NCI-H2029 (cell line): ENCODE results near the gene SAPCD1.

ENCODE experiments used
- DNase-seq: peaks from one replicate; lab custom pipeline; 2025; lab: John Stamatoyannopoulos, UW

SAPCD1 gene

DNA sequence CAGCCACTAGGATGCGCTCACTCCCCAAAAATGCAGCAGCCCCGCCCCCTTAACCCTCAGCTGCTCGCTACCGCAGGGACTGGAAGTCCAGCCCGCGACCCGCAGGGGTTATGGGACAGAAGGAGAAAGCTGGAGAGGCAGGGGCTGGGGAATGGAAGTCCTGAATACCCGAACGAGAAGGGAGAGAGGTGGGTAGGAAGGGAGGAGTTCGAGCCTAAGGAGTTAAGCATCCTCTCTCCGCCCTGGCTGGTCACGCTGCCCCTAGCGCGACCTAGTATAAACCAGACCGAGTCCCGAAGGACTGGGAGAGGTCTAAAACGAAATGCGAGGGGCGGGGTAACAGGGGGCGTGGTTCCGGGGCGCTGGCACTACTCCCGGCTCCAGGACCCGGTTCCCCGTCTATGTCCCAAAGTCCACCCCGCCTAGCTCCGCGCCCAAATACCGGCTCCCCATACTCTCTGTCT, 32.9 kb upstream of the SAPCD1 start:
- peak; percentile 78 for DNase-seq

DNA sequence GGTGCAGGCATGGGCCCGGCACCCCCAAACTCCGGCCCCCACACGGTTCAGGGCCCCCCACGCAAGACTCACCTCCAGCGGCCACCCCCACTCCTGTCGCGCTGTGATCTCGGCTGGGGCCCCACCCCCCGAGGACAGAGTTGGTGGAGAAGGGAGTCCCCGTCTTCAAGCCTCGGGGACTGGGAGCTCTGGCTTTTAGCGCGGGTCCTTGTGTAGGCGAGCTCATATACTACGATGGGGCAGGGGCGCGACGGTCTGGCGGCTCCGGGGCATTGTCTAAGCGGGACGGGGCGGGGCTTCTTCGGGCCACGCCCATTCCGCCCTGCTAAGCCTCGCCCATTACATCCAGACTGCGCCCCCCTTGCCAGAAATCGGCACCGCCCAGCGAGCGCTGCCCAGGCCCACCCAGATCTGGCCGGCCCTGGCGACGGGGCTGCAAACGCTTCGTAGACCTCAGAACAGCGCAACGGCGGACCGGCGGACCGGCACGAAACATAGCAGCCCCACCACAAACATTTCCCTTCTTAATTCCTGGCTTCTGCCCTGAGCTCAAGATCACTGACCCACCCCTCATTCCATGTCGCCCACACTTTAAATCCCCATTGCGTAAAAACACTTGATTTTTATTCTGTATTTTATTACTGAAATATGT, 32.4 kb upstream of the SAPCD1 start:
- peak; percentile 51 for DNase-seq

DNA sequence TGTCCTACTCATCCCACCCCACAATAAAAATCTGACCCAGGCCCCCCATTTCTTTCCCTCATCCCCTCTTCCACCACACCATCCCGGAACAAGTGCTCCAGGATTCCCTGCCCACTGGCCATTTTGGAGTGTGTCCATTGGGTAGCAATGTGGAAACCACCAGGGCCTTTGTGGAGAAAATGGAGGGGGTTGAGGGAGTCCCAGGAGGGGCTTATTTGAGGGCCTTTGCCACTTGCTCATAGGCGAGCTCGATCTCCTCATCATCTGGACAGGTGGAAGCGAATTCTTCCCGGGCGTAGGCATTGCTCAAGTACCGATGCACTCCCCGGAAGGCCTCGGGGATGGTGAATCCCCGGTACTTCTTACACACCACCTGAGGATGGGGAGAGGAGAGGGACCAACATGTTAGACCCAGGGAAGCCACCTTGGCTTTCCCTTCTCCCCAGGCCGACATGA, 31.8 kb upstream of the SAPCD1 start:
- DNase-seq: no peak

DNA sequence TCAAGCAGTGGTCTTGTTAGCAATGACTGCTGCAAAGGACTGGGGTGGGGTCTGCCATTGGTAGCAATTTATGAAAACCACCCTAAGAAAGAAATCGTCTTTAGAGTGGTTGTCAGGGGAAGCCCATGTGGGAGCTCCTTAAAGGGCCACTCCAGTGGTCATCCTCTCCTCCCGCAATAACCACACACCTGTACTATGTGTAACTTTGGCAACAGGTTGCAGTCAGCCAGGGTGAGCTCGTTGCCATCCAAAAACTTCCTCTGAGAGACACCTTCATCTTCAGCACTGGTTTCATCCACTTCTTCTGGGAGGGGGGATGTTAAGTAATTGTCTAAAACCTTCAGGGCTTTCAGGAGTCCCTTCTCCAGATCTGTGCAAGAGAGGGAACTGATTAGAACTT, 30.4 kb upstream of the SAPCD1 start:
- DNase-seq: no peak

DNA sequence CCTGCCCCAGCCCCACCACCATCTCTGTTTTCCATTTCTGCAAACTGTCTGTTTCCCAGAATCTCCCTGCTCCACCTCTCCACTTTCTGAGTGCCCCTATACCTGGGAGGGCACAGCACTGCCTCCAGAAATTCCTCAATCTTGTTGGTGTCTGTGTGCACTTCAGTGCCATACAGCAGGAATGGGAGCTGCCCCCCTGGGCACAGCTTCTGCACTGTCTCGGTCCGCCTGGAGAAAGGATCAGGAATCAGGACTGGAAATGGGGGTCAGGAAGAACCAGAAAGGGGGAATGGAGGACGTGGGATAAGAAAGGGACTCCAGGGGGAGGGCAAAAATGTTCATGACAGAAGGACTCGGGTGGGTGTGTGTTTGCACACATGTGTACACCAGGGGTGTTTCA, 28.7 kb upstream of the SAPCD1 start:
- DNase-seq: no peak

DNA sequence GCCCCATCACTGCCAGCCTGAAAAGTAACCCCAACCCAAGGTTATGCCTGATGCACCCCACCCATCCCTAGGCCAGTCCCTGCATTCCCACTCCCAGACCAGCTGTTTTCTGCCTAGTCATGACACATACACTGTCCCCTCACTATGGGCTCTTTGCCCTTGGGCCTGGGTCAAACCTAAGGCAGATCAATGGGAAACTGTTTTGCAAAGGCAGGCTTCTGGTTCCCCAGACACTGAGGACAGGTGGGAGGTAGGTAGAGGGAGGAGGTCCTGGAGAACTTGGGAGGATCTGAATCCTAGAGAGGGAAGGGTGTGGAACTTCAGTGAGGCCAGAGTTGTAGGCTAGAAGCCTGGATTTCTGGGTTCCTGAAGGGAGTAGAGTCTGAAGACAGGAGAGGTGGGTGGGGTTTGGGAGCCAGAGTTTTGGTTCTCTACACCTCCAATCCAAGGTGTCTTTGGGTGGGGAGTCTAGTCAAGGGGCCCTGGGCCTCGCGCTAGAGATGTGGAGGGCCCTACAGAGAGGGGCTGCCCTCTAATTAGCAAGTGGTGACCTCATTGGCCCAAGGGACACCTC, 28.1 kb upstream of the SAPCD1 start:
- no peak for DNase-seq

DNA sequence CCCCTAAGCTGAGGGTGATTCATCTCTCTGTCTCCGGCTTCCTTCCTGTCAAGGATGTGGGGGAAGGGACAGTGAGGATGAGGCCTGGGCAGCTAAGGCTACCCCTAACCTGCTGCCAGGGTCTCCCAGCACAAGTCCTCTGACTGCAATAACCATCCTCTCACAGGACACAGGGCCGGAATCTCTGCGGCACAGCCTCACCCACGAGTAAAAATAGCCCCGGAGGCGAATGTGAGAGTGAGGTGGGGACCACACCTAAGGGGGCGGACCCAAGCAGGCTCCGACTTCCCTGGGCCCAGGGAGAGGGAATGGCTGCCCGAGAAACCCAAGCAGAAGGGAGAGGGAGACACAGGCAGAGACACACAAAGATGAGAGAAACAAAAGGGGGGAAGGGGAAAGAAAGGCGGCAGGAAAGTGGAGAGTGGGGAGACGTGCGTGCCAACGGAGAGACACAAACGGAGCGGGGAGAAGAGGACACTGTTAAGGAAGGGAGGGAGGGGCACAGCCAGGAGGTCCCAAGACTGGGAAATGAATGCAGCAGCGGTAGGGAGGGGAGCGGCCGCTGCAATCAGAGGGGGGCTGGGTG, 27.5 kb upstream of the SAPCD1 start:
- DNase-seq: peak; percentile 18

DNA sequence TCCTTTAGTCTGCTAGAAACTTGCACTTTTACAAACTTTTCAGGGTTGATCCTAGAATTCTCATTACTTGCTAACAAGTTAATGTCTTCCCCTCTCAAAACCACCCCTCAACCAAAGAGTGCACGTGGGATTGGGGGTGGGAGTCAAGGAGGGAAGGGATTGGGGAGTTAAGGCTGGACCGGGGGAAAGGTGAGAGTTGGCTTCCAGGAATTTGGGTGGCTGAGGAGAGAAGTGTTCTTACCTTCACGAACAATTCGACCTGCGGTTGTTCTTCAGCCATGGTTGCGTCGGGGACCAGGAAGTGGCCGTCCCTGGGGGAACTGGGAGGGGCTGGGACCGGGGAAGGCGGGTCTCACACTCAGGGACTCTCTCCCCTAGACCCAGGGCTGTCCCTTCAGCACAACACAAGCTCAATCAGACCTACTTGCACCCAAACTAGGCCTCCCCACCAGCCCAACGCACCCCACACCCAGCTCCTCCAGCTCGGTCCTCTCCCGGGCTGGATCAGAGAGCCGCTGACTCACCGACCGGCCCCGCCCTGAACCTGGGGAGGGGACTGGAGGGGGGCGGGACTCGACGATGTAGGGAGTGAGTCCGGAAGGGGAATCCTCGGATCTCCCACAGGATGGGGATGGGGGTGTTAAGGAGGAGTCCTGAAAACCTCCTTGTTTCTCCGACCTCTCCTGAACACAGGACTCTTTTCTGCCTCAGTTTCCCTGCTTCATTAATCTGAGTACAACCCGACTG, 26.3 kb upstream of the SAPCD1 start, which contains the start of gene CLIC1:
CLIC1 (minus strand) TSS at position 510 of the 747 bp plus-strand sequence; CDS start at position 280, 230 bp downstream.
- DNase-seq: peak; percentile 76

DNA sequence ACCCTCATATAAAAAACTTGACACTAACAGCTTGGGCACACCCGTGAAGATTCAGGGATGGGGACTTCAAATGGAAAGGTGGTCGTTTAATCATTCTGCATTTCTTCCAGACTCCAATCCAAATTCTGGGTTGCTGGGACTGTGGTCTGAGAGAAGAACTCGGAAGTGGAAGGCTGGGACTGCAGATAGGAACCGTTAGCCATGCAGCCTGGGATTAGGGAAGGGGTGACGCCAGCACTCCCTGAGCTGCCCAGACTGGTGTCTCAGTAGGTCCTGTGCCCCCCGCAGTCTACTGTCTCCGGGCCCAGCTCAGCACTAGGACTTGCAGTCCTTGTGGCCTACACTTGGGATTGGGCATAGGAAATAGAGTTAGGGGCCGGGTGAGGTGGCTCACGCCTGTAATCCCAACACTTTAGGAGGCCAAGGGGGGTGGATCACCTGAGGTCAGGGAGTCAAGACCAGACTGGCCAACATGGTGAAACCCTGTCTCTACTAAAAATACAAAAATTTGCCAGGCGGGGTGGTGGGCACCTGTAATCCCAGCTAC, 25.6 kb upstream of the SAPCD1 start:
- no peak for DNase-seq

DNA sequence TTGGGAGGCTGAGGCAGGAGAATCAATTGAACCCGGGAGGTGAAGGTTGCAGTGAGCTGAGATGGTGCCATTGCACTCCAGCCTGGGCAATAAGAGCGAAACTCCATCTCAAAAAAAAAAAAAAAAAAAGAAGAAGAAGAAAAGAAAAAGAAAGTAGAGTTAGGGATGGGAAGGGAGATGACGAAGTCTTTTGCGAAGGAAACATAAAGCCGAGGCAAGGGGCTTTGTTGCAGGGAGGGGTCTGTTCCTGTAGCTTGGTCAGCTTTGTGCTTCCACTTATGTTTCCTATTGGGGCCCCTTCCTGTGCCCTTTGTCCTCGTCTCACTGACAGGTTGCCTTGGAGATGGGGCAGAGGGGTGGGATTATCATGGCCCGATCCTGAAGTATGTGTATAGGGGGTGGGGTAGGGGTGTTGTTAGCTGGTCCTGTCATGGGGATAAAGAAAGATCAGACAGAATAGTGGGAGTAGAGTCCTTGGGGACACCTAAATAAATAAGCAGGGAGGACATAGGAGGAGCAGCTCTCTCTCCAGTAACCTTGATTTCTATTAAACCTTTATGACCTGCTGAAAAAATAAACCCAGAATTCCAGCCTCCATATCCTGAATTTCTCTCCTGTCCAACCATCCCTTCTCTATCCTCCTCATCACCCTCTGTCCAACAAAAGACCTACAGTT, 25.0 kb upstream of the SAPCD1 start:
- peak; percentile 51 for DNase-seq

DNA sequence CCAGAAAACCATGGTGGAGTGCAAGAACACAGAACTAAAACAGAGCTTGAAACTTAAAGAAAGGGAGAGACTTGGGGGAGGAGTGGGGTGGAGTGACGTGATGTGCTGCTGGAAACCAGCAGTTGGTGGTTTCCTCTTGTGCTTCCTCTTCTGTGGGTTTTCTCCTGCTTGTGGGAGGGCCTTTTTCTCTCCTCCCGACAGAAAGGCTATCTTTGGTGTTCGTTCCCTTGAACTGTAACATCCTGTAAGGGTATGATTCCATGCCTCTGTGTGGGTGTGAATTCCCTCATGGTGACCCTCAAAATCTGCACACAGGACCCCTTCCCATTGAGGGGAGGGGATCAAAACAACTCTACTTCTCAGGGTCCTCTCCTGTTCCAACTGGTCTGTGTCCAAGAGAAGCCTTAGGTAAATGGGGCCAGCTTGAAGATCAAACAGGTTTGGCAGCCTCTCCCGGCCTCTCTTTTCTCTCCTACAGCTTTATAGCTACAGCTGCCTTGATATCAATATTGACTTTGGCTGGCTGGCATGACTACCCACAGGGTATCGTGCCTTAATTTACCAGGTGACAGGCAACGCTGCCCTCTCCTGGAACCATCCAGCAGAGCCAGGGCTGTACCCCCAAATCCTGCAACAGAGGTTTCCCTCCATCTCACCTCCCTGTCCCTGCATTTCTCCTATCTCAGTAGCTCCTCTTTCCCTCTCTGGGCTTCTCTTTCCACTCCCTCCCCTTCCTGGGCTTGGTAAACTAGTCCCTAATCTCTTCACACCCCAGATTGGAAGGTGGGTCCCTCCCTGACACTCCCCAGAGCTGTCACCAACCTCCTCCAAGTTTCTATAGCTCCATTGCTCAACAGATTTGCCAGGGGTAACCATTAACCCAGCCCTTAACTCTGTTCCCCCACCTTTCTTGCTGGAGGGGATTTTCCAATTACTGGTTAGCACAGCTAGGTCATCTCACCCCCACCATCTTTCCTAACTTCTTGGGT, 24.2 kb upstream of the SAPCD1 start:
- peak; percentile 96 for DNase-seq

DNA sequence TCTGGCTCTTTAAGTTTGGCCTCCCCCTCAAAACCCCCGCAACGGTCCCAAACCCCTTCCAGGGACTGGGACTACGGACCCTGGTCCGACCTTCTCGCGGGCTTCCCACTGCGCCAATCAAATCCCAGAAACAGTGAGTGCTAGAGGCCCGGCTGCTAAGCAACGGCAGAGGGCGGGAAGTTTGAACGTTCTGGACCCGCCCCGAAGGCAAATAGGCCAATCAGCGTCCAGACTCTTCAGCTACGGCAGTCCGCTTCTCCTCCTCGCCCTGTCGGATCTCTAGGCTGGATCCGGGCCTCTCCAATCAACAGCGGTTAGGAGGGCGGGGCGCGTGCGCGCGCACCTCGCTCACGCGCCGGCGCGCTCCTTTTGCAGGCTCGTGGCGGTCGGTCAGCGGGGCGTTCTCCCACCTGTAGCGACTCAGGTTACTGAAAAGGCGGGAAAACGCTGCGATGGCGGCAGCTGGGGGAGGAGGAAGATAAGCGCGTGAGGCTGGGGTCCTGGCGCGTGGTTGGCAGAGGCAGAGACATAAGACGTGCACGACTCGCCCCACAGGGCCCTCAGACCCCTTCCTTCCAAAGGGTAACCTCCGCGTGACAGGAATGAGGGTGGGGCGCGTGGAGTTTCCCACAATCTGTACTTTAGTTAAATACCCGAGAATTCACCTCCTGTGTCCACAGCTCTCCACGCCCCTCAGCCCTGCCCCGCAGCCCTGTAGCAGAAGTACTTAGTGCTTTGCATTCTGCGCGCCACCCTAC, 22.6 kb upstream of the SAPCD1 start, which contains the start of gene MSH5:
MSH5 (plus strand) TSS at position 367 of the 758 bp plus-strand sequence. CDS start 462 bp downstream, outside the sequence.
- DNase-seq: peak; percentile 99

DNA sequence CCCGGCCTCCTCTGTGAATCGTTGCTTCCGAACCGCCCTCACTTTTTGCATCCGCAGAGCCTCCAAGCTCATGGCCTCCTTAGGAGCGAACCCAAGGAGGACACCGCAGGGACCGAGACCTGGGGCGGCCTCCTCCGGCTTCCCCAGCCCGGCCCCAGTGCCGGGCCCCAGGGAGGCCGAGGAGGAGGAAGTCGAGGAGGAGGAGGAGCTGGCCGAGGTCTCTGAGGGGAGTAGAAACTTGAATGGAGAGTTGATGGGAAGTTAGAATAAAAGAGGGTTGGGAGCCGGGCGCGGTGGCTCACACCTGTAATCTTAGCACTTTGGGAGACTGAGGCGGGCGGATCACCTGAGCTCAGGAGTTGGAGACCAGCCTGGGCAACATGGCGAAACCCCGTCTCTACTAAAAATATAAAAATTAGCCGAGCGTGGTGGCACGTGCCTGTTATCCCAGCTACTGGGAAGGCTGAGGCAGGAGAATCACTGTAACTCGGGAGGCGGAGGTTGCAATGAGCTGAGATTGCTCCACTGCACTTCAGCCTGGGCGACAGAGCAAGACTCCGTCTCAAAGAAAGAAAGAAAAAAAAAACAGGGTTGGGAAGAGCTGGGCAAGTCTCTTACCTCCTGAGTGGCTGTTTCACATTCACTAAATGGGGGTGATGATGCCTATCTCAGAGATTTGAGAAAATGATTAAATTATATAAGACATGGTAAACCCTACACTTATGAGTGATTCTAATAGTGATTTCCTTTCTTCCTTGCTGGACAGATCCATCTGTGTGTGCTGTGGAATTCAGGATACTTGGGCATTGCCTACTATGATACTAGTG, 21.8 kb upstream of the SAPCD1 start:
- no peak for DNase-seq

DNA sequence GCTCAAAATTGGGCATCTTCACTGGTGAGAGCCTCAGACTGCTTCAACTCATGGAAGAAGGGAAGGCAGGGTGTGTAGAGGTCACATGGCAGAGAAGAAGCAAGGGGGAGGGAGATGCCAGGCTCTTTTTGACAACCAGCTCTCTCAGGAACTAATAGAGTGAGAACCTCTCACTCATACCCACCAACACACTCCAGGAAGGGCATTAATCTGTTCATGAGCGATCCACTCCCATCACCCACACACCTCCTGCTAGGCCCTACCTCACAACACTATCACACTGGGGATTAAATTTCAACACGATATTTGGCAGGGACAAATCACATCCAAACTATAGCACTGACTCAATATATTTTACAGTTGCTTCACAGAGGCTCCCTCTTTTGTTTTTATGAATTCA, 20.6 kb upstream of the SAPCD1 start:
- DNase-seq: no peak

DNA sequence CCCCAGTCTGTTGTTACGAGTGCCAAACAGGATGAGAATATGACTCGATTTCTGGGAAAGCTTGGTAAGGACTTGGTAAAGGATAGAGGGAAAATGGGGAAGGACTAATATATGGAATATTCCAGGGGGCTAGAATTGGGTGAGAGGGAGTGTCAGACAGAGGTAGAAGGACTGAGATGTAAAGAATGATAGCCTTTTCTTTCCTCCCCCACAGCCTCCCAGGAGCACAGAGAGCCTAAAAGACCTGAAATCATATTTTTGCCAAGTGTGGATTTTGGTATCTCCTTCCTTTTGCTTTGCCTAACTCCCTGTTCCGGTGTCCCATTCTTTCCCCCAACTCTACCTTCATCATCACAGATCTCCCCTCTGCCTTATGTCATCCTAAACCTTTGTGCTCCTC, 19.6 kb upstream of the SAPCD1 start:
- no peak for DNase-seq

DNA sequence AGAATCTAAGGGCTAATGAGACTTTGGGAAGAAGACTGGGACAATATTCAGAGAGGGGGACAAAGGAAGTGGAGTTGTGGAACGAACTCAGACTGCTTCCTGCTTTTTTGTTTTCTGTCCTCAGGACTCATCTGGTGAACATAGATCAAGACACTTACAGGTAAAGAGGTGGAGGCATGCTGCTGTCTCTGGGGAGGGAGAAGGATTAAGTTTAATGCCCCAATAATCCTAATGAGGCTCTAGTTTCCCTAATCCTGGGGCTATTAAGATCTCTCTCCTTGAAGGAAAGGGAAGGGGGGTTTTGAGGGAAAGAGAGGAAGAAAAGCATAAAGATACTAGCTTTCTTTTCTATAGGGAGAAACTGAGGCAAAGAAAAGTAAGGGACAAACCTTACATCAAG, 18.0 kb upstream of the SAPCD1 start:
- no peak for DNase-seq

DNA sequence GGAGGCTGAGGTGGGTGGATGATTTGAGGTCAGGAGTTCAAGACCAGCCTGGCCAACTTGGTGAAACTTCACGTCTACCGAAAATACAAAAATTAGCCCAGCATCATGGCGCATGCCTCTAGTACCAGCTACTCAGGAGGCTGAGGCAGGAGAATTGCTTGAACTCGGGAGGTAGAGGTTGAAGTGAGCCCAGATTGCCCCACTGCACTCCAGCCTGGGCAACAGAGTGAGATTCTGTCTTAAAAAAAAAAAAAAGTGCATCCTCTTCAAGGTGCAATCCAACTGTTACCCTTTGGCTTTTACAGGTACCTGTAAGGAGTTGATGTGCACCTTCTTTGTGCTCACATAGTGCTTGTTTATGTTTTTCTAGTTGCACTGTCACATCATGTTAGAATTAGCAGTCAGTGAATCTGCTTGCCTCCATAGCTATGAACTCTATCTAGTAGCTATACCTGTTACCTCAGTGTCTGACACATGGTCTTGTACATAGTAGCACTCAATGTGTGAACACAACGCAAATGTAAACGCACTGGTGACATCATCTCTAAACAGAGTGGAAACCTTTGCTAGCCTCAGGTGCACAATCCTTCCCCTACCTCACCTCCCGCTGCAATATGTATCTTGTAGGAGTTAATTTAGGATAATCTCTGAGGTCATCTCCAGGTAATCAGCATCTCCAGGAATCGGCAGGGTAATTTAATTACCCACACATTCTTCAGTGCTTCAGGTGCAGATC, 13.0 kb upstream of the SAPCD1 start:
- peak; percentile 7 for DNase-seq

DNA sequence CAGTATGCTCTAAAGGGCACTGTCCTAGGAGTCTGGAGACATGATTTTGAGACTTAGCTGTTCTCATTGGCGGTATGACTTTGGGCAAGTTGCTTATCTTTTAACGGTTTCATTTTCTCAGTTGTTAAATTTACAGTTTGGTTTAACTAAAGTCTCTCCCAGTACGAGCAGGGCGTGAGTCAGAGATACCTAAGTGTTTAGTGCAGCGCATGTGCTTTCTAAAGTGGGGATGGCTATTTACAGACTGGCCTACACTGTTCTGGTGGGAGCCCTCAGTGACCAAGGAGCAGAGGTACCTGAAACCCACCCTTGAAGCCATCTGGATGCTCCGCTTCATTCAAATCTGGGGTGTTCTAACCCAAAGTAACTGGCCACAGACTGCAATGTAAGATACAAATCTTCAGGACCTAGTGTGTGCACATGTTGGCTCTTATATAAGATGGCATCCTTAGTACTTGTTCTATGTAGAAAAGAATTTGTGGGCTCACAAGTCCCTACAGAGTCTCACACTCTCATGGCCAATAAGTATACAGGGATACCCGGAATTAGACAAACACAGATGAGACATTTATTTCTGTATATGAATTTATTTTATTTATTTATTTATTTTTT, 11.9 kb upstream of the SAPCD1 start:
- no peak for DNase-seq
